ENCODE results near the gene SEMA3F.
"Not testable (repeated sequence)": the region's sequence is repeated elsewhere in the genome, so short reads cannot be mapped to it uniquely, and the experiment has no call there.

The SEMA3F gene

GRCh38 chr3:50195501-50196252 lies 40.6 kb downstream of the SEMA3F start:
- DNase-seq = no peak

DNA sequence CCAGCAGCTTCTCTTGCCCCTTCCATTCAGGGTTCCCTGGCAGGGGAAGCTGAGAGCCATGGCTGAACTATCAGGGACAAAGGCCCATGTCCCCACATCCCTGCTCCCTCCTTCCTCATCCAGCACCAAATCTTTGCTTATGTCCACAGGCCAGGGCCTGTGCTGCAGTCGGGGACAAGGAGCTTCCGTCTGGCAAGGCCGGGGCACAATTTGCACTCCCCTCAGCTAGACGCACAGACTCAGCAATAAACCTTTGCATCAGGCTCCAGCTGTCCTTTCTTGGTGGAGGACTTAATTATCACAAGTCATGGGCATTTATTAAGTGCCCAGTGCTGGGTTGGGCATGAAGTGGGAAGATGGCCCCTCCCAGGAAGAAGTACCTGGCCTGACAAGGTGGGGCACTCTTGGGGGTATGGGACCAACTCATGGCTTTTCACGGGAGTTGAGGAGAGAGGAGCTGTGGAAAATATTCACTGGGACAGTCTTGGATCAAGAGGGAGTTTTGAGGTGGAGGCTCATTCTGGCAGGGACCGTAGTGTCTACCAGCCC lies 41.2 kb downstream of the SEMA3F start:
- no peak for DNase-seq

GRCh38 chr3:50201573-50202315 lies 46.6 kb downstream of the SEMA3F start:
- DNase-seq = no peak

DNA sequence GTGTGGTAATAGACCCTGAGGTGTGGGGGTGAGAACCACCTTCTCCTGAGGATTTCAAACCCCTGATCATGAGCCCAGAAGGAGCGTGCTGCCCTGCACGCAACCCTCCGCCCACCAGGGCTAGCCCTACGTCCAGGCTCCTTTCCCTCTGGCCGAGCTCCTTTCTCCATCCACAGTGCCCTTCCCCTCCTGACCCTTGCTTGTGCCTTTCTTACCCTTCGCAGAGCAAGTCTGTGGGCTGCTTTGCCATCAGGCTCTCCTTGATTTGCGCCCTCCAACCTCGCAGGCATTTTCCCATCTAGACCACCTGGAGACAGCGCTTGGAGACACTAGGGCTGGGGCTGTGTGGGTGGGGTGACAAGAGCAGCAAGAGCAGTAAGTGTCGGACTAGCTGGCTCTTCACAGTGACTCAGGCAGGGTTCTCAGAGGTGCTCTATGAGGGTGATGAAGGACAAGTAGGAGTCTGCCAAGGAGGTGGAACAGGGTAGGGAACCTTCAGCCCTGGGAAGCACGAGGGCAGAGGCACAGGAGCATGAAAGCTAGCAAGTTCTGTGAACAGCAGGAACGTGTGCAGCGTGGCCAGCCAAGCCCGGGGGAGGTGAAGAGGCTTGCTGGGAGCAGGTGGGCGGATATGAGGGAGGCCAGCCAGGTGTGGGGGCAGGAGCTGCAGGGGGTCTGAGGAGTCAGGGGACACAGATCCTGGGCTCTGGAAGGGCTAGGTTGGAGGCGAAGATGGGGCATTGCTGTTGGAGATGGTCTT lies 47.4 kb downstream of the SEMA3F start:
- no peak for DNase-seq

- DNase-seq = no peak
Observed at GRCh38 chr3:50203113-50203808, 48.1 kb downstream of the SEMA3F start.

GRCh38 chr3:50203809-50204803 lies 49.0 kb downstream of the SEMA3F start:
- DNase-seq = no peak

- peak; percentile 6 for DNase-seq
Observed at GRCh38 chr3:50204804-50205412, 49.8 kb downstream of the SEMA3F start, which contains the start of gene SLC38A3. SLC38A3 (plus strand) TSS chr3:50205271; CDS start chr3:50214200, 8,929 bp downstream.

DNA sequence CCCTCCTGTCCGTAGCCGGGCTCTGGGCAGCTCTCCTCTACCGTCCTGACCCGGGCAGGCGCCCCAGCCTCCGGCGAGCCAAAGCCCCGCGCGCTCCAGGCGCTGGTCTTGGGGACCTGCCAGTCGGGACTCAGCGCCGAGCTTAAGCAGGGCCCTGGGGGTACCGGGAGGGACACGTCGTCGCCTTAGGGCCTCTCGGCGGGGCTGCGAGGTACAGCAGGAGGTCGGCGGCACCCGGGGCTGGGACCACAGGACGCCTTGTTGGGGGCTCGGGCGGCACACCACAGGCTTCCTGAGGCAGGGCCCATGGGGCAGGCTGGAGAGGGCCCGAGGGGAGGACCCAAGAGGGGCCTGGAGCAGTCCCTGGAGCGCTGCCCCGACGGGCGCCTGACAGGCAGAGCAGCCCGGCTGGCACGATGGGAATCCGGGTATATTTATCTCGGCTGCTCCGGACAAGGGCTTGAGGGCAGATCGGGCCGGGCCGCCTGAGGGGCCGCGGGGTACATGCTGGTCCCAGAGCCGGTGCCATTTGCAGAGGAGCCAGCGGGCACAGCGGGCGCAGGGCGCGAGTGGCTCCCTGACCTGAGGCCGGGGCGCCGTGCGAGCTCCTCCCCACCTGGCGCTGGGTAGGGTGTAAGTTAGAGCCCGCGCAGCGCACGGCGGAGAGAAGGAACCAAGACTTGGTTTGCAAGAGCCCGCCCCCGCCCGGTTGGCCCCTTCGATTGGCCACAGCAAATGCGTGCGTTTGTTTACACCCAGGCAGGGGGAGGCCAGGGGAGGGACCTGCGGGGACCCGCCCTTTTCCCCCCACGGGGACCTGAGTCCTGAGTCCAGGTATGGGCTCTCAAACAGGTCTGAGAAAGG lies 50.5 kb downstream of the SEMA3F start:
- DNase-seq = no peak

DNA sequence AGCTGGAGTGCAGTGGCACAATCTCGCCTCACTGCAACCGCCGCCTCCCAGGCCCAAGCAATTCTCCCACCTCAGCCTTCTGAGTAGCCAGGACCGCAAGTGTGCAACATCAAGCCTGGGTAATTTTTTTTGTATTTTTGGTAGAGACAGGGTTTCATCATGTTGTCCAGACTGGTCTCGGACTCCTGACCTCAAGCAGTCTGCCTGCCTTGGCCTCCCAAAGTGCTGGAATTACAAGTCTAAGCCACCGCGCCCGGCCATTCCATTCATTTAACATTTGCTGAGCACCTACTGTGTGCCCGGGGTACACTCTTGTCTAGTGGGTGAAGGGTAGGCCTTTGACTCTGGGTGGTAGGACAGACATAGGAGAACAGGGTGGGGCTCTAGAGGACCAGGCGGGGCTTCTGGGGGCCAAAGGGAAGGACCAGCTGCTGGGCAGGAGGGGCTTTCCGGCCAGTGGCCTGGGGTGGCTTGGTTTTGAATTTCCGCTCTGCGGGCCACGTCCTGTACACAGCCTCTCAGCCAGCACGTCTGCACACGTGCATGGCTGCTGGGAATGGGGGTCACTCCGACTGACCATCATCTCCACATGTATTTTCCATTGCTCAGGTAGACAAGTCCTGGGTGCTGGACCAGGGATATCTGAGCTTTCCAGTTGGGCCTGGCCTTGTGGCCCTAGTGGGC lies 52.4 kb downstream of the SEMA3F start:
- DNase-seq = no peak

GRCh38 chr3:50208677-50209344 lies 53.7 kb downstream of the SEMA3F start:
- no peak for DNase-seq

GRCh38 chr3:50210176-50210509 lies 55.0 kb downstream of the SEMA3F start:
- no peak for DNase-seq

GRCh38 chr3:50210510-50211367 lies 55.6 kb downstream of the SEMA3F start:
- DNase-seq = peak; percentile 34

DNA sequence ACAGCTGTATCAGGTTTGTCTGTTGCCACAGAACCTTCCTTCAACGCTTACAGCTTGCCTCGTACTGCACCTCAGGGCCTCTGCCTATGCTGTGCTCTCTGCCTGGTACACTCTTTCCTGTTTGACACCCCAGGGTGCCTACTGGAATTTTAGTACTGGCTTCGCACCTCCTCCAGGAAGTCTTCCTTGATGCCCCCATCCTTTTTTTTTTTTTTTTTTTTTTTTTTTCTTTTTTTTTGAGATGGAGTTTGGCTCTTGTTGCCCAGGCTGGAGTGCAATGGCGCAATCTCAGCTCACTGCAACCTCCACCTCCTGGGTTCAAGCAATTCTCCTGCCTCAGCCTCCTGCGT lies 56.2 kb downstream of the SEMA3F start:
- DNase-seq = not testable (repeated sequence)

DNA sequence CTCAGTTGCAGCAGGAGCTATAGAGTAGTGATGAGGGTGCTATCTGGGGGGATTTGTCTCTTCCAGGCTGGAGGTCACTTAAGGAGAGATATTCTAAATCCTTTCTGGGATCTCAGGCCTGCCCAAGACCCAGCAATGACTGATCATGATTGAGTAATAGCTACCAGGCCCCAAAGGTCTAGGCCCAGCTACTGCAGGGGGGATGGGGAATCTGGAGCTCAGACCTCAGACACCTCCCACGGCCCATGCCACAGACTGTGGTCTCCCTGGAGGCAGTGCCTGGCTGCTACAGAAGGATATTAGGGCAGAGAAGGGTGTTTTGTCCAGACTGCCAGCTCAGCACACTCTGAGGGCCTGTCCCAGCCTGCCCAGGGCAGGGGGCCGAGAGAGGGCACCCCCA lies 56.8 kb downstream of the SEMA3F start:
- DNase-seq = no peak

DNA sequence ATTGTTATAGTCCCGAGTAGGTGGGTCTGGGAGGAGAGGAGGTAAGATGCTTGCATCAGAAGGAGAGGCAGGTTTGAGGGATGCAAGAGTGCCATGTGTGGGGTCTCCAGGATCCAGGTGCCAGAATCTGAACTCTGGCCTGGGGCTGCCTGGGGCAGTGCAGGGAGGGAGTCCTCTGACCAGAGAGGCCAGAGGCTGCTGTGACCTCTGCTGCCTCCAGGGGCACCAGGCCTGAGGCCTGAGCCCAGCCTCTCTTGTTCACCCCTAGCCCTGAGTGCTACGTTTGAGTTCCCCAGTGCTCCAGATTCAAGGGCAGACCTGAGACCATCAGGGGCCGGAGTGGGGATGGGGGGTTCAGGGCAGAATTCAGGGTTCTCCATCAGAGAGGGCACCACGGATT lies 57.4 kb downstream of the SEMA3F start:
- no peak for DNase-seq

- no peak for DNase-seq
Observed at GRCh38 chr3:50212971-50213370, 57.8 kb downstream of the SEMA3F start.

DNA sequence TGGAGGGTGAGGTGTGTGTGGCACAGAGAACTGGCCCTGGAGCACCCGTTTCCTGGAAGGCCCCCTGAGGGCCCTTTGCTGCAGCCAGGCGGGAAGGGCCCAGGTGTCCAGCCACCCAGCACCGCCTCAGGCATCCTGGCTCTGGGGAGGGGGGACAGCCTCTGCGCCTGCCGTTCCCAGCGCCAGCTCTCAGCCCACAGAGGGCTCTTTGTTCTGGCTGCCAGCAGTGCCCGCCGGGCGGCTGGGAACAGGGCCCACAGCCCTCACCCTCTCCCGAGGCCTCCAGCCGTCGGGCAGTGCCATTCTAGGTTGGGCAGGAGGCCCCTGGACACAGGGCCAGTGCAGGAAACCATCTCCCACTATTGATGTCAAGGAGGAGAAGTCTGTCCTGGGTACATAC lies 58.2 kb downstream of the SEMA3F start:
- DNase-seq = no peak

DNA sequence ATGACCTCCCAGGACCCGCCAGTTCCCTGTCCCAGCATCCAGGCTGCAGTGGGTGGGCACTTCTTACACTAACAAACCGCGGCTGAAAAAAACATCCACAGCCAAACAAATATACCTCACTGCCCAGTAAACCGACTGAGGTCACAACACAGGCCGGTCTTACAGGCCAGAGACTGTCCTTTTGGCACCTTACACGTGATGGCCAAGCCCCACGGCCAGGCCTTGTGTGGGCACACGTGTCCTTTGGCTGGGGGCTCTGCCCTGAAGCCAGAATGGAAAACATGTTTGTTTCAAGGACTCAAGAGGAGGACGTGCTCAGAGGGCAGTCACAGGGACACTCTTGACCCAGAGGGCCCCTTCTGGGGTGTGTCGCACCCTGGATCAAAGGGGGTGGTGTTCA lies 59.7 kb downstream of the SEMA3F start:
- no peak for DNase-seq

Measured in NCI-H345 (cell line).